Measurements from ENCODE around the gene CDH4. TPM values are rescaled to one million over a fixed set of nuclear protein-coding genes. Genes with fewer than 3 reads are reported as not detected.

Gene CDH4
- total and polyA plus RNA-seq, 8 donors = under 0.01 to 2.2 (median 0.11) TPM; not detected in 2

DNA sequence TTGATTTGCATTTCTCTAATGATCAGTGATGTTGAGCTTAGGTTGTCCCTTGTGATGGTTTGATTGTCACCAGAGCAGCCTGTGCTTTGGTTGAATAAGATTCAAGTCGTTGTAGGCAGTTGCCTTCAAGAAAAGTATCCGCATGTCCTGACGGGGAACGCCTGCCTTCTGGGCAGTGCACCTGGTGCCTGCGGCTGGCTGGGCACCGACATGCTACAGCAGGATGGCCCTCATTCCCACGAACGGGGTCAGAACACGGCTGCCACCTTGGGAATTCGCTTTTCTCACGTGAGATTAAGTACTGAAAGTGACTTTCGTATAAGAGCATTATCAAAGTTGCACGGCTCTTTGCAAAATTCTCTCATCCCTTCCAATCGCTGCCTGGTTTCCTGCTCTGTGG lies 78.4 kb downstream of the CDH4 start:
- Histone ChIP-seq H3K36me3 (no peaks in the 10 kb centered on the region), H3K27ac (no peak overlapping the region), H3K9me3 (peaks cover 0 to 4% (median 0%) of the 10 kb centered on the region in 4 donors), H3K27me3 (peaks cover 0 to 36% (median 0%) of the 10 kb centered on the region in 3 donors), H3K4me1 (no peaks in the 10 kb centered on the region), H3K4me3 (no peak overlapping the region)
- TF ChIP-seq POLR2AphosphoS5 (IDR thresholded peaks at IDR 0.05) (no peak), EP300 (IDR thresholded peaks at IDR 0.05) (no peak), POLR2A (IDR thresholded peaks at IDR 0.05) (no peak)
- TF ChIP-seq, protein P1, sequence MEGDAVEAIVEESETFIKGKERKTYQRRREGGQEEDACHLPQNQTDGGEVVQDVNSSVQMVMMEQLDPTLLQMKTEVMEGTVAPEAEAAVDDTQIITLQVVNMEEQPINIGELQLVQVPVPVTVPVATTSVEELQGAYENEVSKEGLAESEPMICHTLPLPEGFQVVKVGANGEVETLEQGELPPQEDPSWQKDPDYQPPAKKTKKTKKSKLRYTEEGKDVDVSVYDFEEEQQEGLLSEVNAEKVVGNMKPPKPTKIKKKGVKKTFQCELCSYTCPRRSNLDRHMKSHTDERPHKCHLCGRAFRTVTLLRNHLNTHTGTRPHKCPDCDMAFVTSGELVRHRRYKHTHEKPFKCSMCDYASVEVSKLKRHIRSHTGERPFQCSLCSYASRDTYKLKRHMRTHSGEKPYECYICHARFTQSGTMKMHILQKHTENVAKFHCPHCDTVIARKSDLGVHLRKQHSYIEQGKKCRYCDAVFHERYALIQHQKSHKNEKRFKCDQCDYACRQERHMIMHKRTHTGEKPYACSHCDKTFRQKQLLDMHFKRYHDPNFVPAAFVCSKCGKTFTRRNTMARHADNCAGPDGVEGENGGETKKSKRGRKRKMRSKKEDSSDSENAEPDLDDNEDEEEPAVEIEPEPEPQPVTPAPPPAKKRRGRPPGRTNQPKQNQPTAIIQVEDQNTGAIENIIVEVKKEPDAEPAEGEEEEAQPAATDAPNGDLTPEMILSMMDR (IDR thresholded peaks at IDR 0.05) = no peak
- WGBS, 5 donors = 73 to 84% (median 77%) methylated on average over 14 of the region's 14 CpGs
- intact Hi-C loops (cut with DNase I; ENCODE audit: low total_unique reads) = no loop called here
- no peak for DNase-seq

DNA sequence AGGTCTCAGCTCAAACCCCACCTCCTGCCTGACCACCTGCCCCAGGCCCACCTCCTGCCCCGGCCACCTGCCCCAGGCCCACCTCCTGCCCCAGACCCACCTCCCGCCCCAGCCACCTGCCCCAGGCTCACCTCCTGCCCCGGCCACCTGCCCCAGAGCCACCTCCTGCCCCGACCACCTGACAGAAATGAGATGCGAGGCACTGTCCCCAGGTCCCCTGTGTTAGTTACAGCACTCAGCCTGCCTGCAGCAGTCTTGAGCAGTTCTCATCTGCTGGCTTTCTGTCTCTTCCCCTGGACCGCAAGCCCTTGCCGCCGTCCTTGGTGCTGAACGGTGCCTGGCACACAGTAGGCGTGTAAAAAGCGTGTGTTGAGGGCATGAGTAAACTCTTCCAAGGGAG lies 79.5 kb downstream of the CDH4 start:
- Histone ChIP-seq H3K4me1 (no peaks in the 10 kb centered on the region), H3K4me3 (no peak overlapping the region), H3K27me3 (peaks cover 0 to 36% (median 0%) of the 10 kb centered on the region in 3 donors), H3K36me3 (no peaks in the 10 kb centered on the region), H3K27ac (no peak overlapping the region), H3K9me3 (peaks cover 0 to 4% (median 0%) of the 10 kb centered on the region in 4 donors)
- no peak for DNase-seq
- intact Hi-C loops (cut with DNase I; ENCODE audit: low total_unique reads) = no loop called here
- WGBS, 5 donors = 68 to 80% (median 74%) methylated on average over 11 of the region's 11 CpGs
- no peak for TF ChIP-seq POLR2A (IDR thresholded peaks at IDR 0.05)
- TF ChIP-seq, protein P1 (IDR thresholded peaks at IDR 0.05) = no peak
- no peak for TF ChIP-seq EP300 (IDR thresholded peaks at IDR 0.05)
- no peak for TF ChIP-seq POLR2AphosphoS5 (IDR thresholded peaks at IDR 0.05)

DNA sequence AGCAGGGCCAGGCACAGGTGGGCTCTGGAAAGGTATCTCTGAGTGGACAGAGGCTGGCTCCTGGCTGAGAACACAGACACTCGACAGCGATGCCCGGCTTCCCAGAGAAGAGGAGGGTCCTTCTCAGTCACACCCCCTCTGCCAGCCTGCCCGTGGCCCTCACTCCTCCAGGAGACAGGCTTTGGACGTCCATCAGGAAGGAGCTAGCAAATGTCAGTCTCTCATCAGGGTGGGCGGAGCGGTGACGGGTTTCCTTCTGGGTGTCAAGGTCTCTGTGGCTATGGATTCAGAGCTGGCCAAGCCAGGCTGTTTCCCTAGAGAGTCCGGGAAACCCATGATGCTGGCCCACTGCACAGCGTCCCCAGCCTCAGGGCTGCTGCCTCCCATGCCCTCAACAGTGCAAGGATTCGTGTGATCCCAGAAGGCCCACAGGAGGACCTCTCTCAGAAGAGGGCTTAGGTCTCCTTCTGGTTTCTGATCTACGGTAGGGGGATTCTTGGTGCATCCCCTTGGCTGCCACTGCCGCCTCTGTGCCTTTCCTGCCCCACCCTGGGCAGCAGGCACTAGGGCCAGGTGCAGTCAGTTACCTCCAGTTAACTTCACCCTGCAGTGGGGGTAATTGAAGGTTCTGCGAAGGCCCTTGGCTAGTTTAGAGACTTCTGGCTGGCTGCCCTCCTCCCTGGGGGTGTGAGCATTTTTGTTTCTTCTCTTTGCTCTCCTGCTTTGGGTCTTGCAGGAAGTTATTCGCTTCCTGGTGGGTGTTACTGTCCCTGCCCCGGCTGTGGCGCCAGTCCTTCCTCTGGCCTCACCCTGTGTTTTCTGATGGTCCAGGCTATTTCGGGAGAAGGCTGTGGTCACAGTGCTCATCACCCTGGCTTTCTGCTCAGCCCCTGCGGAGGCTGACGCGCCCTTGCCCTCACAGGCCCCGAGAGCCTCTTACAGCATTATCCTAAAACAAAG lies 80.2 kb downstream of the CDH4 start:
- H3K36me3 ChIP-seq = no peaks in the 10 kb centered on the region
- H3K4me1 ChIP-seq = no peaks in the 10 kb centered on the region
- no peak overlapping the region for H3K27ac ChIP-seq
- DNase-seq = no peak
- peaks cover 0 to 36% (median 0%) of the 10 kb centered on the region in 3 donors for H3K27me3 ChIP-seq
- no peak overlapping the region for H3K4me3 ChIP-seq
- intact Hi-C loops (cut with DNase I; ENCODE audit: low total_unique reads) = no loop called here
- H3K9me3 ChIP-seq = peaks cover 0 to 4% (median 0%) of the 10 kb centered on the region in 4 donors
- 52 to 63% (median 61%) methylated on average over 15 to 22 of the region's 22 CpGs for WGBS, 5 donors
- TF ChIP-seq, protein P1 (IDR thresholded peaks at IDR 0.05) = no peak
- TF ChIP-seq POLR2AphosphoS5 (IDR thresholded peaks at IDR 0.05) = no peak
- TF ChIP-seq POLR2A (IDR thresholded peaks at IDR 0.05) = no peak
- no peak for TF ChIP-seq EP300 (IDR thresholded peaks at IDR 0.05)

DNA sequence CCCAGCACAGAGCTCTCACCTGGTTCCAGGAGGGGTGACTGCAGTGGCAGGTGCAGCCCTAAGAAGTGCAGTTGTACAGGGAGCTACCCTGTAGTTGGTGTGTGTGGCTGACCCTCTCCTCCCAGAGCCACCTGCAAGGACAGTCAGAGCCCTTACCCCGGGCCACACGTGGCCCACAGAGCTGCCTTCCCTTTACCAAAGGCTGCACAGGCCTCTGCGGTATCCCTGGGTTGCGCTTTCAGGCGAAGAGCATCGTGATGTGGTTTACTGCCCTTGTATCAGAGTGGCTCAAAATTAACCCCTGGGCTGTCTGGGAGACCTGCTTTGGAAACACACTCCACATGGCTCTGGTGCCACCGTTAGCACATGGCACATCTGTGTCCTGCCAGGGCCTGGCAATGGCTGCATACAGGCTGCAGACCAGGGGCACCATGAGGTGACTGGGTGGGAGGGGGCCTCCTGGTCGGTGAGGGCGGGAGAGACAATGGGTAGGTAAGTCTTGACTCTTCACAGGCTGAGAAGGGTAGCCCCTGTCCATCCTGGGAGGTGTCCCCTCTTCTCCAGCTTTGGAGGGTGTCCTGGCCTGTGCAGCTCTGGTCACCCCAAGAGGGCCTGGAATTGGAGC lies 81.5 kb downstream of the CDH4 start:
- no peaks in the 10 kb centered on the region for H3K4me1 ChIP-seq
- peaks cover 0 to 4% (median 0%) of the 10 kb centered on the region in 4 donors for H3K9me3 ChIP-seq
- no peak overlapping the region for H3K27ac ChIP-seq
- H3K27me3 ChIP-seq = peaks cover 0 to 36% (median 0%) of the 10 kb centered on the region in 3 donors
- H3K36me3 ChIP-seq = no peaks in the 10 kb centered on the region
- WGBS, 5 donors = 74 to 86% (median 81%) methylated on average over 5 to 9 of the region's 9 CpGs
- H3K4me3 ChIP-seq = no peak overlapping the region
- intact Hi-C loops (cut with DNase I; ENCODE audit: low total_unique reads) = no loop called here
- DNase-seq = no peak
- TF ChIP-seq POLR2AphosphoS5 (IDR thresholded peaks at IDR 0.05) (no peak), EP300 (IDR thresholded peaks at IDR 0.05) (no peak), POLR2A (IDR thresholded peaks at IDR 0.05) (no peak)
- TF ChIP-seq, protein P1 (IDR thresholded peaks at IDR 0.05) = no peak
